DOHH2 (cell line): ENCODE results near the gene XRCC4.

ENCODE experiments used
- H3F3A ChIP-seq: fragments of 200-600 bp; sonication (generic), shearing (Covaris generic); 2 replicates; pipeline ENCODE4 v1.6.0; 2016; ENCODE audit warnings: antibody characterized with exemption, mild to moderate bottlenecking; ENCODE audit not compliant: control insufficient read depth, insufficient read depth
- H3K27ac ChIP-seq: fragments of 200-600 bp; sonication (generic); 2 replicates; pipeline ENCODE4 v1.5.1; 2014; ENCODE audit warnings: low read depth, mild to moderate bottlenecking, low read length, moderate library complexity
- H3K27me3 ChIP-seq: fragments of 200-600 bp; sonication (generic); 2 replicates; pipeline ENCODE4 v1.6.1; 2014; ENCODE audit warnings: mild to moderate bottlenecking, low read length, mixed read lengths; ENCODE audit not compliant: control insufficient read depth
- H3K36me3 ChIP-seq: fragments of 200-600 bp; sonication (generic); 2 replicates; pipeline ENCODE4 v1.6.1; 2014; ENCODE audit warnings: mild to moderate bottlenecking, low read length, moderate library complexity, mixed read lengths; ENCODE audit not compliant: control insufficient read depth
- H3K4me1 ChIP-seq: fragments of 200-600 bp; sonication (generic); 2 replicates; pipeline ENCODE4 v1.6.1; 2014; ENCODE audit warnings: mild to moderate bottlenecking, low read length, mixed read lengths; ENCODE audit not compliant: control insufficient read depth
- H3K4me2 ChIP-seq: fragments of 200-600 bp; sonication (generic); 2 replicates; pipeline ENCODE4 v1.6.0; 2014; ENCODE audit warnings: mild to moderate bottlenecking, low read length, moderate library complexity
- H3K4me3 ChIP-seq: fragments of 200-600 bp; sonication (generic); 2 replicates; pipeline ENCODE4 v1.5.1; 2014; ENCODE audit warnings: mild to moderate bottlenecking, low read length, mixed read lengths
- H3K79me2 ChIP-seq: fragments of 200-600 bp; sonication (generic); 2 replicates; pipeline ENCODE4 v1.6.1; 2014; ENCODE audit warnings: mild to moderate bottlenecking, low read length, mixed read lengths; ENCODE audit not compliant: control insufficient read depth
- H3K9me2 ChIP-seq: fragments of 200-600 bp; sonication (generic); replicated peaks from 2 replicates; pipeline ENCODE4 v1.6.1; 2014; ENCODE audit warnings: mild to moderate bottlenecking, low read length, mixed read lengths; ENCODE audit not compliant: control insufficient read depth
- H3K9me3 ChIP-seq: fragments of 200-600 bp; sonication (generic); 2 replicates; pipeline ENCODE4 v1.6.1; 2014; ENCODE audit warnings: antibody characterized with exemption, low read length, mixed read lengths; ENCODE audit not compliant: control insufficient read depth, insufficient read depth
- H4K20me1 ChIP-seq: fragments of 200-600 bp; sonication (generic); 2 replicates; pipeline ENCODE4 v1.6.0; 2014; ENCODE audit warnings: low read depth, mild to moderate bottlenecking, antibody characterized with exemption, low read length, moderate library complexity; ENCODE audit not compliant: control insufficient read depth, insufficient read depth
- EZH2phosphoT487 ChIP-seq: fragments of 200-600 bp; sonication (generic); IDR thresholded peaks from 2 replicates; pipeline ENCODE4 v1.6.1; 2017; ENCODE audit warnings: borderline replicate concordance, mild to moderate bottlenecking, antibody characterized with exemption, low read length, moderate library complexity, mixed read lengths
- TF ChIP-seq, protein P1 (sequence below): fragments of 200-600 bp; sonication (generic); IDR thresholded peaks from one replicate; pipeline ENCODE4 v1.5.1; 2014; ENCODE audit warnings: antibody characterized with exemption, mild to moderate bottlenecking, low read depth, low read length; ENCODE audit not compliant: poor library complexity, severe bottlenecking

Gene XRCC4

DNA sequence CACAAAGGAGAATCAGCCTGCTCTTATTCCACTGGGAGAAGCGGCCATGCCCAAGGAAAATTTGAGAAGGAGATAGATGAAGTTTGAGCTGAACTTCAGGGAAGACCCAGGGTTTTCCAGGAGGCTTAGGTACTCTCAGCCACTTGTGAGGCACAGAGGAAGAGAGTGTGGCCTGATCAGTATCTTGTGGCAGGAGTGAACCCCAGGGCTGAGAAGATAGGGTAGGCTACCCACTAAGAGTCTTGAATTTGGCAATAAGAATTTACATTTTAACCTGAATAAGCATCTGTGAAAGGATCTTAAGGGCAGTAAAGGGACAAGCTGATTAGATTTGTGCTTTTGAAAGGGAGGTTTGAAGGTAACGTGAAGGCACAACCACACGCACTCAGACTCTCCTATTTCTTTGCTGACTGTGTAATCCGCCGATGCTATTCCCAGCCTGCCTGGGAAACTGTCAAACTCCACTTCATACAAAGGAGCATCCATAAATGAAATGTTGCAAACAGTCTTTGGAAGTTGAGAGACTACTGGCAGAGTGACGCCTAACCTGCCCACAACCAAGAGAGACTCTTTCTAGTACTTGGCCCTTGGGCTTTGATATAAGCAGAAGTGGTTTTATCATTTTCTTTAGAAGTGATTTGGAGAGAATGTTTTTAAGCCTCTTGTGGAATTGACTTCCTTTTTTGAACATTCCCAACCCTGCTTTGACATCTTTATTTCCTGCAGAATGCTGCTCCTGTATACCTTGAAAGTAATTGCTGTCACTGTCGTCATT is 286.0 kb downstream of the XRCC4 start:
- Histone ChIP-seq H3K27me3 (0 out of 2 replicates have a peak, but pooled peaks cover 3% of the 10 kb centered on the region), H3K9me3 (no peaks in the 10 kb centered on the region), H3K4me1 (no peaks in the 10 kb centered on the region), H3K9me2 (no peaks in the 10 kb centered on the region), H3K36me3 (no peaks in the 10 kb centered on the region), H3K4me3 (no peak overlapping the region), H4K20me1 (no peaks in the 10 kb centered on the region), H3K27ac (no peak overlapping the region), H3F3A (no peaks in the 10 kb centered on the region), H3K4me2 (no peak overlapping the region), H3K79me2 (no peaks in the 10 kb centered on the region)
- TF ChIP-seq, protein P1, sequence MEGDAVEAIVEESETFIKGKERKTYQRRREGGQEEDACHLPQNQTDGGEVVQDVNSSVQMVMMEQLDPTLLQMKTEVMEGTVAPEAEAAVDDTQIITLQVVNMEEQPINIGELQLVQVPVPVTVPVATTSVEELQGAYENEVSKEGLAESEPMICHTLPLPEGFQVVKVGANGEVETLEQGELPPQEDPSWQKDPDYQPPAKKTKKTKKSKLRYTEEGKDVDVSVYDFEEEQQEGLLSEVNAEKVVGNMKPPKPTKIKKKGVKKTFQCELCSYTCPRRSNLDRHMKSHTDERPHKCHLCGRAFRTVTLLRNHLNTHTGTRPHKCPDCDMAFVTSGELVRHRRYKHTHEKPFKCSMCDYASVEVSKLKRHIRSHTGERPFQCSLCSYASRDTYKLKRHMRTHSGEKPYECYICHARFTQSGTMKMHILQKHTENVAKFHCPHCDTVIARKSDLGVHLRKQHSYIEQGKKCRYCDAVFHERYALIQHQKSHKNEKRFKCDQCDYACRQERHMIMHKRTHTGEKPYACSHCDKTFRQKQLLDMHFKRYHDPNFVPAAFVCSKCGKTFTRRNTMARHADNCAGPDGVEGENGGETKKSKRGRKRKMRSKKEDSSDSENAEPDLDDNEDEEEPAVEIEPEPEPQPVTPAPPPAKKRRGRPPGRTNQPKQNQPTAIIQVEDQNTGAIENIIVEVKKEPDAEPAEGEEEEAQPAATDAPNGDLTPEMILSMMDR: no peak
- TF ChIP-seq EZH2phosphoT487: no peak

DNA sequence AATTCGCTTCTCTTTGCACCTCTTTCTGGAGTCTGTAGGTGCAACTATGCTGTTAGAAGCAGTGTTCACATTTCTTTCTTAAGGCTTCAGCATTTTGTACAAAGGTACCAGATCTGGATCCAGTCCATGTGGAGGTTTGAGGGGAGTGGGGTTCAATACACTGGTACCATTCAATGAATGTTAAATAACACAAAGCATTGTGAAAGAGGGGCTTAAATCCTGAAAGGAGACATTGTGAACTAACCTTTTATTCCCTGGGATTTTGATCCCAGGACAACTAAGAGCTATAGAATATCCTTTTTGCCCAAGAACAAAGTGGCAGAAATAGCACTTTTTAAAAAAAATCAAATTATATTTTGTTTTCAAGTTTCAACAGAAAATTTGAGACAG is 286.5 kb downstream of the XRCC4 start:
- H3K27ac ChIP-seq: no peak overlapping the region
- H3K9me2 ChIP-seq: no peaks in the 10 kb centered on the region
- no peaks in the 10 kb centered on the region for H4K20me1 ChIP-seq
- no peaks in the 10 kb centered on the region for H3K79me2 ChIP-seq
- H3F3A ChIP-seq: no peaks in the 10 kb centered on the region
- 0 out of 2 replicates have a peak, but pooled peaks cover 3% of the 10 kb centered on the region for H3K27me3 ChIP-seq
- H3K4me3 ChIP-seq: no peak overlapping the region
- H3K9me3 ChIP-seq: no peaks in the 10 kb centered on the region
- H3K4me1 ChIP-seq: no peaks in the 10 kb centered on the region
- TF ChIP-seq, protein P1: no peak
- no peak for TF ChIP-seq EZH2phosphoT487
- no peak overlapping the region for H3K4me2 ChIP-seq
- H3K36me3 ChIP-seq: no peaks in the 10 kb centered on the region

DNA sequence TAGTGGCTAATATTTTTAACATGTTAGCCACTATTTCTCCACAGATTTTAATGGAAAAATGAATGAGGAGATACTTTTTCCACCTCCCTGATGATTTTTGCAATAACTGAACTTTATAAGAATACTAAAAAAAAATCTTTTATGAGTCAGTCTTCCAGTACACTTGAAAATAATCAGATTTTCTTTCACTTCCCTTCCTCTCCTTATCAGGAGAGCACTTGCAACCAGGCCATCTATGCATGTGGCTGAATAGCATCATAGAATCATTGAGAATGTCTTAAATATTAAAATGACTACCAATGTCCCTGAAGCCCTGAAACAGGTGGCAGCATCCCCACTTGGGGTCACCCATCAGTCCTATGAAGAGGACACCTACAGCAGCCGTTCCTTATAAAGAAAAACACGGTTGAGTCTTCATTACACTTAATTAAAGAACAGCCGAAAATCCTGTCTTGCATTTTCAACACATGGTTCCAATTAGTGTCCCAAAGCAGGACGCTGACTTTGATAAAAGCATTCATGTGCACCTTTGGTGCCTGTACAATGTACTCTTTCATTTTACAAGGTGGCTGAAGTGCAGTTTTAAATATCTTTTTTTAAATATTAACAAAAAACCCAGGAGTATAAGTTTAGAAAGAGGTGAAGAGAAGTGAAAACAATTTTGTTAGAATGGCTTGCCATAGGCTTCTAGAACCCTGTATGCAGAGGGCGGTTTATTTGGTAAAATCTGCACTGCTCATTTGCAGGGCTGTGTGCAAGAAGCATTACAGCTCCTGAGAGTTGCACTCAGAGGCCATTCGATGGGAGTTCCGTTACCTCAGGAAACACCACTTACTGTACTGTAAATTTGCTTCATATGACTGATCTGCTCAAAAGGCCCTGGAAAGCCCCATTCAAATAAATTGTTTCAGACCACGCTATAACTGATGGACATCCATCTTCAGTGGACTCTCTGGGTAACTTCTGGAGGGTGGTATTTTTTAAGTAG is 287.3 kb downstream of the XRCC4 start:
- Histone ChIP-seq H3K79me2 (no peaks in the 10 kb centered on the region), H3K27ac (no peak overlapping the region), H3K4me2 (no peak overlapping the region), H3F3A (no peaks in the 10 kb centered on the region), H3K4me3 (no peak overlapping the region), H3K27me3 (0 out of 2 replicates have a peak, but pooled peaks cover 3% of the 10 kb centered on the region), H4K20me1 (no peaks in the 10 kb centered on the region), H3K9me2 (no peaks in the 10 kb centered on the region), H3K4me1 (no peaks in the 10 kb centered on the region), H3K36me3 (no peaks in the 10 kb centered on the region), H3K9me3 (no peaks in the 10 kb centered on the region)
- no peak for TF ChIP-seq EZH2phosphoT487
- TF ChIP-seq, protein P1: no peak
